ENCODE results near the gene CAMK4.
A peak's percentile ranks its signal among the peaks of the same experiment; 100 is the strongest.
"Not testable (repeated sequence)": the region's sequence is repeated elsewhere in the genome, so short reads cannot be mapped to it uniquely, and the experiment has no call there.

The CAMK4 gene

DNA sequence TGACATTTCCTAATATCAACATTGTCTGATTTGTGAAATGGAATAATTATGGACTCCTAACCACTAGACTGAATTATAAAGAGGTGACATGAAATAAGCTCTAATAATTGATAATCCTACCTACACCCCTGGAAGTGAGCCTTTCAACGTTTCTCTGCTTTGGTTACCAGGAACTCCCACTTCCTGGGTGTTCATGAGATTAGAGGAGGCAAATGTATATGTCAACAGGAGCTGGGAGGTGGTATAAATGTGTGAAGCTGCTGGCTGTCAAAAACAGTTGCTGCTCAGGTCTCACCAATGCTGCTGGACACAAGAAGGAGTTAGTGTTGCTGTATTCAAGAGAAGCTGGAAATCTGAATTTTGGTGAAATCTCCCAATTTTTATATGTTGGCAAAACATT lies 96.8 kb downstream of the CAMK4 start:
- DNase-seq: no peak

DNA sequence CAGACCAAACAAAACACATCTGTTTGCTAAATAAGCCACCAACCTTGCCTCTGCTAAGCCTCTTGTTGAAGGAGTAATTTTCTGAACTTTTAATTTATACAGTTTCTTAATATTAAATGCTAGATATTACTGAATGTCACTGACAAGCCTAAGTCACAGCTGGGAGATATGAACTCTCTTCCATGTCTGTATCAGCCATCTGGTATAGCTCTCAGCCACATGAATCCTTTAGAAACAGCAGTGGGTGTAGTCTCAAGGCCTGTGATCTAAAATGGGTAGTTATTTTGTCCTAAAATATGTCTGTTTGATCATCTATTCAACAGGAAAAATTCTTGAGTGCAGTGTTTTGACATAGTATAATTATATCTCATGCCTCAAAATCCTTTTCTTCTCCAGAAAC lies 97.2 kb downstream of the CAMK4 start:
- no peak for DNase-seq

DNA sequence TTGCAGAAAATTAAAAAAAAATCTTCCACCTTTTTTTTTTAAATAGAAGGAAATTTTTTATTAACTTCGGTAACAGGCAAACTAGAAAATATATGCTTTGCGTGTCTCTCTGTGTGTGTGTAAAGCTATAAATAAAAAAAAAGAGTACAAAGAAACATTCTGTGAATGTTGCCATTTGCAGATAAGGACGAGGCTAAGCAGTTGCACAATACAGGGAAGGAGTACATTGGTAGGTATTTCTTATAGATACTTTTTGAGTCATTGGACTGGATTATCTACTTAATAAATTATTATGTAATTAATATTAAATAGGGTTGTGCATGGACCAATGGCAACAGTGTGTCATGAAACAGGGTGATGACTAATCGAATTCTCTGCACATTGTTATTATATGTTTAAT lies 102.4 kb downstream of the CAMK4 start:
- DNase-seq: no peak

DNA sequence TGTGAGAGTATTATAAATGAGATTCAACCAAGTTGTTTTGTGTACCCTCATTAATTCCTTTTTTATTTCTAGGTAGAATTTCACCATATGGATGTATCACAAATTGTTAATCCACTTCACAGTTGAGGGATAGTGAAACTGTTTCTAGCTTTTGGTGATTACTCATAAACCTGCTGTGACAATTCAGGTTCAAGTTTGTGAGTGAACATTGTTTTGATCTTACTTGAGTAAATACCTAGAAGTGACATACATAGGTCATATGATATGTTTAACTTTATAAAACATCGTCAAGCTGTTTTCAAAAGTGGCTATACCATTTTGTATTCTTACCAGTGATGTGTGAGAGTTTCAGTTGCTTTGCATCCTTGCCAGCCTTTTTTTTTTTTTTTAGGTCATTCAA lies 112.9 kb downstream of the CAMK4 start:
- DNase-seq: no peak

- no peak for DNase-seq
Observed at GRCh38 chr5:111337688-111338087, 113.5 kb downstream of the CAMK4 start.

GRCh38 chr5:111345731-111346130 lies 121.5 kb downstream of the CAMK4 start:
- DNase-seq: no peak

DNA sequence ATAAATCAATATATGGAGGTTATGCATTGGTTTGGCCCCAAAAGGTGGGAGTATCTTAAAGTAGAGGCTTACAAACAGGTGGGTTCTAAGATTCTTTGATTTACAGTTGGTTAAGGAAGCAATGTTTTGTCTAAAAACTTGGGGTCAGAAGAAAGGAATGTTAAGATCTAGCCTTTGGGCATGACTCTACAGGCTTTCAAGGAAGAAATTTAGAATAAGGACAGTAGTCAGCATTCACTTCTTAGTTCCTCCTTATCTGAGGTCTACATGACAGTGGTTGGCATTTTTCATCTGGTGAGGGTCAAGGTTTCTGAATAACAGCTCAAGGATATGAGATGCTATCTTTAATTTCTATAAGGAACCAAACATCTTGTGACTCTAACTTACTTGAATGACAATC lies 122.8 kb downstream of the CAMK4 start:
- DNase-seq: no peak

DNA sequence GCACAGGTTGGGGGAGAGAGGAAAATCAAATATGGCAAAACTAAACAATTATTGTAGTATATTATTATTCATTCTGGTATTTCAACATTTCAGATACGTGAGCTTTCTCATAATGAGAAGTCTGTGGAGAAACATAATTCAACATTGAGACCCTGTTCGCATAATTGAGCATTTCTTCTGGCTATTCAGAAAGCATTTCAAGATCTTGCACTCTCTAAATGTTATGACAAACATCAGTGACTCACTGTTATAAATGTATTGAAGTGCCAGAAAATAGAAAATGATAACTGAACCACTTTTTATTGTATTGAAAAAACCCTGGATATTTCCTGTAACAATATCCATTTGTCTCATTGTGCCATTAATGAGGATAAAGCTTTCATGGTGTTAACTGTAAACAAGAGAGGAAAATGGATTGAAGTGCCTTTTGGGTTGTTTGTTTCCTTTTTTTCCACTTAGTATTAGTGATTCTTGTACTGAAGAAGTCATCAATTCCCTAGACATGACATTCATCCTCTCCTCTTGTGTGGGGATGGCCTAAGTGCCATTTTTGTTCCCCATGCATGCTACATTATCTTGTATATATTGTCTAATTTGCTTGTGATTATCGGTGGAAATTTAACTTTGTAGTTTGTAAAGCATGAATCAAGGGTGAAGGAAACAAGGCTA lies 124.6 kb downstream of the CAMK4 start:
- no peak for DNase-seq

- DNase-seq: no peak
Observed at GRCh38 chr5:111349429-111349828, 125.2 kb downstream of the CAMK4 start.

DNA sequence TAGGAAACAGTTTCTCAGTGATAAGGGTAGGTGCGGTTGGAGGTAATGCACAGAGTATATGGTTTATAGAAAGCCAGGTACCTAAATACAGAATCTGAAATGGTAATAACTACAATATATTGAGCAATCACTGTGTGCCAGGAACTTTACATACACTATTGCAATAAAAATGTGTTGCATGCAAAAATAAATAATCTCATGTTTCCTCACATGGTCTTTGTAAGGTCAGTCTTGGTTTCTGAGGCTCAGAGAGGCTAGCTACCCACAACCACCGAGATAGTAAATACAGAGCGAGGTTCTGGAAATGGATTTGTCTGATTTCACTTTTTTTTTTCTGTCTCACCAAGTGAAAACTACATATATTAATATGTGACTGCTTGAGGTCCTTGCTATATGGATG lies 128.9 kb downstream of the CAMK4 start:
- DNase-seq: no peak

DNA sequence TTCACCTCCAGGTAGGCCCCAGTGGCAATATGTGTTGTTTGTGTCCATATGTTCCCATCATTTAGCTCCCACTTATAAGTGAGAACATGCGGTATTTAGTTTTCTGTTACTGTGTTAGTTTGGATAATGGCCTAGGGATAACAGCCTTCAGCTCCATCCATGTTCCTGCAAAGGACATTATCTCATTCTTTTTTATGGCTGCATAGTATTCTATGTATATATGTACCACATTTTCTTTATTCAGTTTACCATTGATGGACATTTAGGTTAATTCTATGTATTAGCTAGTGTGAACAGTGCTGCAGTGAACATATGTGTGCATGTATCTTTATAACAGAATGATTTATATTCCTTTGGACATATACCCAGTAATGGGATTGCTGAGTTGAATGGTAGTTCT lies 134.5 kb downstream of the CAMK4 start:
- DNase-seq: not testable (repeated sequence)

DNA sequence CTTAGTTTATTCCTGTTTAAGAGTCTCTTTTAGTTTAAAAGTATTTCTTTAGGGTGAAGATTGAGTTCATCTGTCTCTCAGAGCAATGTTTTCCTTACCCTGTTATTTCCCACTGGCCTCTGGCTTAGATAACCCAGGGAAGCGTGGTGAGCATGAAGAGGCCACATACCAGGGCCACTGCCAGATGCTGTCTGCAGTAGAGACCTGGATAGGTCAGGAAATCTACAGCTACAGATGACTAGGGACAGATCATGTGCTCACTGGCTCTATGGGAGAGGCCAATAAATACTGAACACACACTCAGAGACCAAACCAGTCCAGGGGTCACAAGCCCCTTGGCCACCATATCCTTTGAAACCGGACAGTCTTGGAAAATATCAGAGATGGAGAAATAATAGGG lies 136.0 kb downstream of the CAMK4 start:
- DNase-seq: no peak

DNA sequence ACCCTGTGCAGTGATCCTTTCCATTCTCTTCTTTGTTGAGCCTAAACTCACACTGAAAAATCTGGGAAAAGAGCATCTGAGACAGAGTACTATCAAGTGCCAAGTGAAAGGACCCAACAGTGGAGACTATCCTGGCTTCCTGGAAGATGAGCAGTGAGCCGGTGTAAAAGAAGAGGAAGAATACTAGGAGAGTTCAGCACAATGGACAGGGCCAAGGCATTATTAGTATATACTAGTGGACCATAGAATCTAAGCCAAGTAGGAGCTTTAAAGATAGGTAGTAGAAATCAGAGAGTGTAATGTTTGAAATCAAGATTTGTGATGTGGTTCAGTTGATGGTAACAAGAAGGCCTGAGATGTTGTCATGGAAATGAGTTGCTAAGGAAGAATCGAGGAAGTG lies 140.8 kb downstream of the CAMK4 start:
- DNase-seq: no peak

- DNase-seq: no peak
Observed at GRCh38 chr5:111366388-111366787, 142.2 kb downstream of the CAMK4 start.

GRCh38 chr5:111367115-111367514 lies 142.9 kb downstream of the CAMK4 start:
- DNase-seq: no peak

- DNase-seq: no peak
Observed at GRCh38 chr5:111372799-111373198, 148.6 kb downstream of the CAMK4 start.

GRCh38 chr5:111374380-111374779 lies 150.2 kb downstream of the CAMK4 start:
- DNase-seq: no peak

DNA sequence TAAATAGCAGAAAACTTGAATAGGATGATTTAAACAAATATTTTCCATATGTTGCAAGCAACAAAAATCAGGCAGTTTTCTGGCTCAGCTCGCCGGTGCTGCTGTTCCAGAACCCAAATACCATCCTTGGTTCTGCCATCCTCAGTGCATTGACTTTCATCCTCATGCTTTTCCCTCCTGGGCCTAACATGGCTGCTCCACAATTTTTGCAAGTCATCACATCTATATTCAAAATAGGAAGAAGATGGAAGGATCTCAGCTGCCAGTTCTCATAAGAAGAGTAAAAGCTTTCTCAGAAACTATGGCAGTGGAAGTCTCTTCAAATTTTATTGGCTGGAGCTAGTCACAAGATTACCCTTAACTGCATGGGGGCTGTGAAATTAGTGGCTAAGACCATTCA lies 151.5 kb downstream of the CAMK4 start:
- no peak for DNase-seq

DNA sequence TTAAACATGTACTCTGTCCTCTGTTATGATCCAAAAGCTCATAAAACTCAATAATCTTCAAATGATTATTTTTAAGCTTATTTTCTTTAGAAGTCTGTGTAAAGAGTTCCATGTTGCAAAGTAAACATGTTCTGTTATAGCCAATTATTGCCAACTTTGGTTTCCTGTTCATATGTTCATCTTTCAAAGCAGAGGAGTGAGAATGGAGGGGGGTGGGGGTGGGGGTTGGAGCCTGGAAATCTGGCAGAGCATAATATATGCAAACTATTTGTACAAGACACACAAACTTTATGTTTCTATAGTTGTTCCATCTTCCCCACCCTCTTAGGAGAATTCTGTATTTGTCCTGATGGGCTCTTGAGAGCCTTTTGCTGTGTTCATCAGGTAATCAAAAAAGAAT lies 153.1 kb downstream of the CAMK4 start:
- DNase-seq: no peak

DNA sequence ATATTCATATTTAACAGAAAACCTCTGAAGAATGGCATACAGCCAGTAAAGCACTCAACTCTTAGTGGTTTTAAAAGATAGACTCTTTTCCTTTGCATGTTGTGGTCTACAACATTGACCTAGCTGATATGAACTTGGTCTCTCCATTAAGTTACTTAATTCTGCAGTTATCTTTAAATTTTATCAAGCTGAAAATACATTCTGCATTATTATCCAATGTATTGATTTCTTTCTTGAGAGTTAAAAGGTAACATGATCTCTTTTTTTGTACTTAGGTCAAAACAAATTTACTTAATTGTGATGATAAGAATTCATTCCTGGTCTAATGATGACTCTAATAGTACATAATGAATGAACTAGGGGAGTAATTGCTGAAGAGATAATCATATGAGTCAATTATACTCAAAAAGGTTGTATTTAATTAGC lies 155.2 kb downstream of the CAMK4 start:
- no peak for DNase-seq

- no peak for DNase-seq
Observed at GRCh38 chr5:111383288-111383970, 159.2 kb downstream of the CAMK4 start.

- DNase-seq: no peak
Observed at GRCh38 chr5:111384220-111384619, 160.0 kb downstream of the CAMK4 start.

- DNase-seq: no peak
Observed at GRCh38 chr5:111385051-111385450, 160.9 kb downstream of the CAMK4 start.

DNA sequence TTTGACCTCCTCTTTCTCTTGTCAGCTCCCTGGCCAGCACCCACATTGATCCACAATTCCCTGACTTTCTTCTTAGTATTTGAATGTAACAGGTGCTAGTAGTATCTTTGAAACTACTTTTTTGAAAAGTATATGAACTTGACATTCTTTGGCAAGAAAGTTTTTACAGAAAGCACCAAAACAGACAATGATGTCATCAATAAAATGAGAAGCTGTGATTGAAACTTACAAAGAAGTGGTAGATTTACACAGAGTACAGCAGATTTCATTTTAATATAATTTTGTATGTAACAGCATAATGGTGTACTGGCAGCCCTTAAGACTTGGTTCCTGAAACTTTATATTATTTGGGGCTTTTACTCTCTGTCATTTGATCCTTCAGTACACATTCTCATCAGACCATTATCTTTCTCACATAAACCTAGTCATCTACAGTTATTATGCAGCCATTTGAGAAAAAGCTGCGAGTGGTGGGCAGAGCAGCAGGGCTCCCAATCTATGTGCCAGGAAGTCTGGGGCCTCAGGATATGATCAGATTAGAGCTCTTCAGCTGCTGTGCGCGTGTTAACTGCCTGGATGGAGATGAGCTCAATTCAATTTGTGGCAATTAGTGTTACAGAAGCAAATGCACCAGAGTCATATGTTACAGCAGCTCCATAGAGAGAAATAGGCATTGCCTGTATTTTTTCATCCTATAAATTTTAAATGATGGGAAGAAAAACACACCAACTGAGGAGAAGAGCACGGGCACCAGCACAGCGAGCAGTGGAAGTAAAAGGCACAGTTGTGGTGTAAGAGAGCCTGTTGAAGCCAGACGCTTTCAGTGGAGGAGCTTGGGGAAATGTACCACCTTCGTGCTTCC lies 162.0 kb downstream of the CAMK4 start:
- DNase-seq: peak; percentile 54
